Loucy (cell line): Measurements from ENCODE around the gene KL.

Experiments used
- H2AFZ ChIP-seq: fragments of 200-600 bp; sonication (generic); 2 replicates; pipeline ENCODE4 v1.6.0; 2016; ENCODE audit warnings: antibody characterized with exemption, mild to moderate bottlenecking, low read length, moderate library complexity
- H3F3A ChIP-seq: fragments of 200-600 bp; 2 replicates; pipeline ENCODE4 v1.6.0; 2016; ENCODE audit warnings: antibody characterized with exemption, low read depth, mild to moderate bottlenecking
- H3K27me3 ChIP-seq: fragments of 200-600 bp; sonication (generic); 2 replicates; pipeline ENCODE4 v1.6.1; 2014; ENCODE audit warnings: low read length, mild to moderate bottlenecking; ENCODE audit not compliant: insufficient read depth, poor library complexity, severe bottlenecking
- H3K36me3 ChIP-seq: fragments of 200-600 bp; sonication (generic); 2 replicates; pipeline ENCODE4 v1.6.1; 2016; ENCODE audit warnings: low read length; ENCODE audit not compliant: insufficient read depth
- H3K4me1 ChIP-seq: fragments of 200-600 bp; sonication (generic); 2 replicates; pipeline ENCODE4 v1.5.1; 2014; ENCODE audit warnings: low read length, mild to moderate bottlenecking; ENCODE audit not compliant: insufficient read depth, poor library complexity, severe bottlenecking
- H3K4me2 ChIP-seq: fragments of 200-600 bp; sonication (generic); 2 replicates; pipeline ENCODE4 v1.6.0; 2014; ENCODE audit warnings: antibody characterized with exemption, low read length, low read depth, mild to moderate bottlenecking; ENCODE audit not compliant: poor library complexity, severe bottlenecking
- H3K4me3 ChIP-seq: fragments of 200-600 bp; sonication (generic); 2 replicates; pipeline ENCODE4 v1.5.1; 2014; ENCODE audit warnings: low read length, mild to moderate bottlenecking, mixed read lengths; ENCODE audit not compliant: poor library complexity, severe bottlenecking
- H3K79me2 ChIP-seq: fragments of 200-600 bp; sonication (generic); 2 replicates; pipeline ENCODE4 v1.6.1; 2014; ENCODE audit warnings: low read length; ENCODE audit not compliant: insufficient read depth
- H3K9ac ChIP-seq: fragments of 200-600 bp; sonication (generic); 2 replicates; pipeline ENCODE4 v1.6.0; 2014; ENCODE audit warnings: mild to moderate bottlenecking, low read depth, low read length, moderate library complexity; ENCODE audit not compliant: poor library complexity, severe bottlenecking
- H3K9me2 ChIP-seq: fragments of 200-600 bp; sonication (generic); replicated peaks from 2 replicates; pipeline ENCODE4 v1.6.1; 2016; ENCODE audit warnings: low read depth, low read length, mixed read lengths
- H3K9me3 ChIP-seq: fragments of 200-600 bp; sonication (generic); 2 replicates; pipeline ENCODE4 v1.6.1; 2014; ENCODE audit warnings: mild to moderate bottlenecking, antibody characterized with exemption, low read length, low read depth; ENCODE audit not compliant: insufficient read depth
- H4K20me1 ChIP-seq: fragments of 200-600 bp; sonication (generic); 2 replicates; pipeline ENCODE4 v1.6.0; 2014; ENCODE audit warnings: antibody characterized with exemption, low read length, mild to moderate bottlenecking; ENCODE audit not compliant: insufficient read depth, poor library complexity, severe bottlenecking
- CTCF ChIP-seq: fragments of 200-600 bp; sonication (generic); conservative IDR thresholded peaks from 2 replicates; pipeline ENCODE4 v1.5.1; 2014; ENCODE audit warnings: mild to moderate bottlenecking, antibody characterized with exemption, low read length
- EZH2phosphoT487 ChIP-seq: fragments of 200-600 bp; IDR thresholded peaks from 2 replicates; pipeline ENCODE4 v1.6.1; 2018; ENCODE audit warnings: antibody characterized with exemption, mild to moderate bottlenecking, moderate library complexity, borderline replicate concordance

Gene KL

GRCh38 chr13:32989942-32990341 lies 26.3 kb upstream of the KL start:
- no peak overlapping the region for H3K4me2 ChIP-seq
- no peaks in the 10 kb centered on the region for H3K27me3 ChIP-seq
- no peaks in the 10 kb centered on the region for H3K36me3 ChIP-seq
- no peak overlapping the region for H2AFZ ChIP-seq
- H3K4me1 ChIP-seq: no peaks in the 10 kb centered on the region
- H3F3A ChIP-seq: no peaks in the 10 kb centered on the region
- H3K4me3 ChIP-seq: no peak overlapping the region
- H4K20me1 ChIP-seq: no peaks in the 10 kb centered on the region
- H3K9me3 ChIP-seq: no peaks in the 10 kb centered on the region
- H3K9me2 ChIP-seq: no peaks in the 10 kb centered on the region
- no peaks in the 10 kb centered on the region for H3K79me2 ChIP-seq
- no peak for TF ChIP-seq EZH2phosphoT487
- no peak for TF ChIP-seq CTCF
- no peak overlapping the region for H3K9ac ChIP-seq

DNA sequence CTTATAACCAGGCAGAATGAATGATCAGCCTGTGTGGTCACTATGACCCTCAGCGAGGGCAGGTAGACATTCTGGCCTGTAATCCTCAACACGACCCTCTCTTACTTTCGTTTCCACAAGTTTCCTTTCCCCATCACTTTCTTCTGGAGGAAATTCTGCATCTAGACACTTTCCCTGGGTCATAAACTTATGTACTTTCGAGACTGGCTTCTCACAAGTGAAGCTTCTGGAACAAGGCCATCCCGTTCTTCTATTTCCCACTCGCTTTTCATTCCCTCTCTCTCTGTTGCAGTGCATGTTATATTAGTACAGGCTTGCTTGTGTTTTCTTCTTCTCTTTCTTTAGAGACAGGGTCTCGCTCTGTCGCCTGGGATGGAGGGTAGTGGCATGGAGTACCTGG lies 23.1 kb upstream of the KL start:
- Histone ChIP-seq H3K4me3 (no peak overlapping the region), H4K20me1 (no peaks in the 10 kb centered on the region), H3K4me2 (no peak overlapping the region), H3K9me3 (no peaks in the 10 kb centered on the region), H3K36me3 (no peaks in the 10 kb centered on the region), H3K27me3 (no peaks in the 10 kb centered on the region), H3K9ac (no peak overlapping the region), H3K9me2 (no peaks in the 10 kb centered on the region), H3F3A (no peaks in the 10 kb centered on the region), H3K4me1 (no peaks in the 10 kb centered on the region), H3K79me2 (no peaks in the 10 kb centered on the region), H2AFZ (no peak overlapping the region)
- TF ChIP-seq EZH2phosphoT487 (no peak), CTCF (no peak)

GRCh38 chr13:32997399-32997798 lies 18.8 kb upstream of the KL start:
- Histone ChIP-seq H3K9me3 (no peaks in the 10 kb centered on the region), H4K20me1 (no peaks in the 10 kb centered on the region), H3K9me2 (no peaks in the 10 kb centered on the region)

More at GRCh38 chr13:32997399-32997798, 18.8 kb upstream of the KL start:
- H2AFZ ChIP-seq: no peak overlapping the region
- H3K4me2 ChIP-seq: no peak overlapping the region
- H3K9ac ChIP-seq: no peak overlapping the region
- TF ChIP-seq EZH2phosphoT487 (no peak), CTCF (no peak)
- no peaks in the 10 kb centered on the region for H3K27me3 ChIP-seq
- no peaks in the 10 kb centered on the region for H3K4me1 ChIP-seq
- H3K79me2 ChIP-seq: no peaks in the 10 kb centered on the region
- no peaks in the 10 kb centered on the region for H3K36me3 ChIP-seq
- no peak overlapping the region for H3K4me3 ChIP-seq
- H3F3A ChIP-seq: no peaks in the 10 kb centered on the region
